Trophoblast cell (in vitro differentiated cells and primary cell): ENCODE results near the gene POLR1D.
A peak's percentile ranks its signal among the peaks of the same experiment; 100 is the strongest.

Source experiments
- DNase-seq, 2 donors: peaks; one replicate each; pipeline ENCODE4 v3.0.0-alpha.2; 2016
- H2AFZ ChIP-seq: 2 replicates; pipeline ENCODE4 v1.6.1; 2013; ENCODE audit warnings: low read length, moderate library complexity, mild to moderate bottlenecking; ENCODE audit not compliant: insufficient read depth, poor library complexity
- H2AK5ac ChIP-seq: 2 replicates; pipeline ENCODE4 v1.6.1; 2013; ENCODE audit warnings: mild to moderate bottlenecking, low read length
- H2BK120ac ChIP-seq: 2 replicates; pipeline ENCODE4 v1.6.1; 2013; ENCODE audit warnings: low read length, mild to moderate bottlenecking, moderate library complexity; ENCODE audit not compliant: insufficient read depth, poor library complexity
- H2BK12ac ChIP-seq: 2 replicates; pipeline ENCODE4 v1.6.1; 2013; ENCODE audit warnings: mild to moderate bottlenecking, low read length, moderate library complexity
- H2BK5ac ChIP-seq: 2 replicates; pipeline ENCODE4 v1.6.1; 2013; ENCODE audit warnings: low read length, low read depth, moderate library complexity, mild to moderate bottlenecking; ENCODE audit not compliant: poor library complexity
- H3K14ac ChIP-seq: 2 replicates; pipeline ENCODE4 v1.6.1; 2013; ENCODE audit warnings: mild to moderate bottlenecking, low read length
- H3K18ac ChIP-seq: 2 replicates; pipeline ENCODE4 v1.6.1; 2013; ENCODE audit warnings: mild to moderate bottlenecking, low read length
- H3K23ac ChIP-seq: 2 replicates; pipeline ENCODE4 v1.6.1; 2013; ENCODE audit warnings: low read length
- H3K27ac ChIP-seq: 2 replicates; pipeline ENCODE4 v1.5.1; 2013; ENCODE audit warnings: low read depth, mild to moderate bottlenecking, inconsistent platforms, low read length, moderate library complexity
- H3K27me3 ChIP-seq: 2 replicates; pipeline ENCODE4 v1.6.1; 2013; ENCODE audit warnings: inconsistent platforms, mild to moderate bottlenecking, low read length, moderate library complexity; ENCODE audit not compliant: insufficient read depth
- H3K36me3 ChIP-seq, 2 experiments: 1 replicate in 1 of 2; 2 replicates in 1 of 2; pipeline ENCODE4 v1.6.1; 2013; ENCODE audit warnings: low read length in 2 of 2, mild to moderate bottlenecking in 2 of 2, moderate library complexity in 1 of 2; ENCODE audit not compliant: insufficient read depth in 2 of 2, control insufficient read depth in 1 of 2
- H3K4ac ChIP-seq: 2 replicates; pipeline ENCODE4 v1.6.1; 2013; ENCODE audit warnings: low read depth, mild to moderate bottlenecking, low read length, moderate library complexity
- H3K4me1 ChIP-seq, 2 experiments: 1 replicate in 1 of 2; 2 replicates in 1 of 2; pipeline ENCODE4 v1.6.1; 2013; ENCODE audit warnings: low read length in 2 of 2, mild to moderate bottlenecking in 2 of 2, moderate library complexity in 1 of 2; ENCODE audit not compliant: insufficient read depth in 2 of 2, control insufficient read depth in 1 of 2
- H3K4me2 ChIP-seq: 2 replicates; pipeline ENCODE4 v1.6.1; 2013; ENCODE audit warnings: inconsistent platforms, mild to moderate bottlenecking, low read length, moderate library complexity
- H3K4me3 ChIP-seq: 2 replicates; pipeline ENCODE4 v1.5.1; 2013; ENCODE audit warnings: mild to moderate bottlenecking, low read depth, low read length, inconsistent platforms
- H3K79me1 ChIP-seq: one replicate; pipeline ENCODE4 v1.6.1; 2013; ENCODE audit warnings: low read length
- H3K79me2 ChIP-seq: 2 replicates; pipeline ENCODE4 v1.6.1; 2013; ENCODE audit warnings: low read length, mild to moderate bottlenecking; ENCODE audit not compliant: control insufficient read depth, insufficient read depth, poor library complexity
- H3K9ac ChIP-seq: 2 replicates; pipeline ENCODE4 v1.6.1; 2013; ENCODE audit warnings: mild to moderate bottlenecking, low read length
- H3K9me3 ChIP-seq: 2 replicates; pipeline ENCODE4 v1.6.1; 2013; ENCODE audit warnings: low read depth, mild to moderate bottlenecking, control low read depth, inconsistent platforms, low read length; ENCODE audit not compliant: insufficient read depth
- H4K12ac ChIP-seq: 2 replicates; pipeline ENCODE4 v1.6.1; 2013; ENCODE audit warnings: low read depth, mild to moderate bottlenecking, low read length, moderate library complexity
- H4K8ac ChIP-seq: 2 replicates; pipeline ENCODE4 v1.6.1; 2013; ENCODE audit warnings: low read depth, mild to moderate bottlenecking, low read length, moderate library complexity
- H4K91ac ChIP-seq: one replicate; pipeline ENCODE4 v1.6.1; 2013; ENCODE audit warnings: low read depth, mild to moderate bottlenecking, low read length, moderate library complexity
- WGBS: extraction: QIAGEN DNeasy Blood & Tissue Kit; methylation state at CpG from one replicate; pipeline ENCODE4 v1.1.7; 2013; ENCODE audit warnings: missing lambda C conversion rate; ENCODE audit not compliant: insufficient read length, insufficient coverage; ENCODE audit errors: extremely low coverage; 5-methylcytosine and 5-hydroxymethylcytosine counted together

POLR1D gene

GRCh38 chr13:27634231-27634630 lies 12.5 kb downstream of the POLR1D start:
- no peak overlapping the region for H2BK5ac ChIP-seq
- WGBS = no CpG with 5 or more reads among the region's 2 CpGs
- no peak overlapping the region for H3K9ac ChIP-seq

GRCh38 chr13:27634791-27635190 lies 13.1 kb downstream of the POLR1D start:
- no peak overlapping the region for H3K4ac ChIP-seq
- H3K27me3 ChIP-seq = no peaks in the 10 kb centered on the region
- H2BK120ac ChIP-seq = no peak overlapping the region
- DNase-seq = peak; percentile 54 to 61
- no peak overlapping the region for H4K8ac ChIP-seq
- H2BK12ac ChIP-seq = no peak overlapping the region
- H3K36me3 ChIP-seq = peaks cover 0 to 6% of the 10 kb centered on the region in 2 experiments
- no peaks in the 10 kb centered on the region for H3K79me1 ChIP-seq
- H3K4me3 ChIP-seq = no peak overlapping the region
- H3K4me1 ChIP-seq = no peaks in the 10 kb centered on the region
- H3K14ac ChIP-seq = no peak overlapping the region
- H4K91ac ChIP-seq = no peak overlapping the region
- no CpG with 5 or more reads among the region's 3 CpGs for WGBS
- no peak overlapping the region for H3K18ac ChIP-seq
- H3K9ac ChIP-seq = no peak overlapping the region
- no peaks in the 10 kb centered on the region for H3K9me3 ChIP-seq
- no peak overlapping the region for H2BK5ac ChIP-seq
- no peak overlapping the region for H3K4me2 ChIP-seq
- no peaks in the 10 kb centered on the region for H3K79me2 ChIP-seq
- H4K12ac ChIP-seq = no peak overlapping the region
- H3K27ac ChIP-seq = no peak overlapping the region
- H2AFZ ChIP-seq = no peak overlapping the region
- H2AK5ac ChIP-seq = no peak overlapping the region
- H3K23ac ChIP-seq = no peak overlapping the region

More at GRCh38 chr13:27634231-27634630, 12.5 kb downstream of the POLR1D start:
- Histone ChIP-seq H4K12ac (no peak overlapping the region), H3K9me3 (no peaks in the 10 kb centered on the region), H3K4me2 (no peak overlapping the region), H3K4ac (no peak overlapping the region), H2AFZ (no peak overlapping the region), H4K8ac (no peak overlapping the region), H2BK120ac (no peak overlapping the region), H4K91ac (no peak overlapping the region), H3K4me1 (no peaks in the 10 kb centered on the region), H3K23ac (no peak overlapping the region), H3K79me1 (no peaks in the 10 kb centered on the region), H3K27me3 (no peaks in the 10 kb centered on the region), H3K27ac (no peak overlapping the region), H3K36me3 (peaks cover 0 to 6% of the 10 kb centered on the region in 2 experiments), H3K79me2 (no peaks in the 10 kb centered on the region), H3K18ac (no peak overlapping the region), H3K14ac (no peak overlapping the region), H2AK5ac (no peak overlapping the region), H2BK12ac (no peak overlapping the region), H3K4me3 (no peak overlapping the region)
- DNase-seq = no peak

GRCh38 chr13:27635266-27635665 lies 13.6 kb downstream of the POLR1D start:
- Histone ChIP-seq H3K9ac (no peak overlapping the region), H3K18ac (no peak overlapping the region), H3K4me1 (no peaks in the 10 kb centered on the region), H4K12ac (no peak overlapping the region), H3K79me1 (no peaks in the 10 kb centered on the region), H3K4me3 (no peak overlapping the region), H3K27me3 (no peaks in the 10 kb centered on the region), H3K27ac (no peak overlapping the region), H4K8ac (no peak overlapping the region), H3K79me2 (no peaks in the 10 kb centered on the region), H3K14ac (no peak overlapping the region), H3K23ac (no peak overlapping the region), H3K4ac (no peak overlapping the region), H2BK120ac (no peak overlapping the region), H2AFZ (no peak overlapping the region), H2BK5ac (no peak overlapping the region), H4K91ac (no peak overlapping the region), H3K4me2 (no peak overlapping the region), H3K9me3 (no peaks in the 10 kb centered on the region), H2BK12ac (no peak overlapping the region), H2AK5ac (no peak overlapping the region), H3K36me3 (peaks cover 0 to 6% of the 10 kb centered on the region in 2 experiments)
- no peak for DNase-seq
- WGBS = no CpG with 5 or more reads among the region's 1 CpG

- H3K18ac ChIP-seq = no peak overlapping the region
- no peak overlapping the region for H3K23ac ChIP-seq
- no peak overlapping the region for H3K4me3 ChIP-seq
- no peak for DNase-seq
- H3K27ac ChIP-seq = no peak overlapping the region
- H2BK5ac ChIP-seq = no peak overlapping the region
- no peak overlapping the region for H2AFZ ChIP-seq
- no peak overlapping the region for H3K4ac ChIP-seq
- H3K79me2 ChIP-seq = no peaks in the 10 kb centered on the region
- H3K27me3 ChIP-seq = no peaks in the 10 kb centered on the region
- H4K91ac ChIP-seq = no peak overlapping the region
- H3K4me1 ChIP-seq = peaks cover 0 to 2% of the 10 kb centered on the region in 2 experiments
- no peak overlapping the region for H2AK5ac ChIP-seq
- no peak overlapping the region for H3K4me2 ChIP-seq
- H3K14ac ChIP-seq = no peak overlapping the region
- no peak overlapping the region for H2BK12ac ChIP-seq
- no peaks in the 10 kb centered on the region for H3K79me1 ChIP-seq
- no peak overlapping the region for H4K12ac ChIP-seq
- H3K36me3 ChIP-seq = peaks cover 0 to 3% of the 10 kb centered on the region in 2 experiments
- WGBS = no CpG with 5 or more reads among the region's 6 CpGs
- H3K9me3 ChIP-seq = no peaks in the 10 kb centered on the region
- no peak overlapping the region for H3K9ac ChIP-seq
- no peak overlapping the region for H2BK120ac ChIP-seq
- H4K8ac ChIP-seq = no peak overlapping the region
These were observed 15.0 kb downstream of the POLR1D start for GRCh38 chr13:27636589-27637288.
